OCI-LY7 (cell line): Measurements from ENCODE around the gene FOXF1. TPM values are rescaled to one million over a fixed set of nuclear protein-coding genes. Genes with fewer than 3 reads are reported as not detected.

Experiments
- BruUV-seq: library from RNA; stranded (reverse); fragments of 400-500 nt; replicated peaks from 2 replicates; lab custom pipeline; 2021; lab: Mats Ljungman, UMichigan
- CTCF ChIA-PET: fragments of 300-600 bp; sonication (Branson Sonifier 250); formaldehyde crosslinking; loops from one replicate; lab custom pipeline; 2022; ENCODE audit warnings: antibody characterized with exemption; ENCODE audit not compliant: unreplicated experiment; lab: Charles Lee
- POLR2A ChIA-PET: fragments of 300-600 bp; sonication (Branson Sonifier 250); formaldehyde crosslinking; loops from one replicate; lab custom pipeline; 2022; ENCODE audit warnings: antibody characterized with exemption; lab: Charles Lee
- DNase-seq: peaks from one replicate; pipeline ENCODE4 v3.0.0-alpha.2; 2015; ENCODE audit warnings: low spot score
- H2AFZ ChIP-seq: fragments of 200-600 bp; sonication (generic), shearing (Covaris generic); 2 replicates; pipeline ENCODE4 v1.6.1; 2014; ENCODE audit warnings: mild to moderate bottlenecking, antibody characterized with exemption, low read length, moderate library complexity
- H3K27ac ChIP-seq: fragments of 200-600 bp; sonication (generic); 2 replicates; pipeline ENCODE4 v1.5.1; 2014; ENCODE audit warnings: mixed run types, low read depth, mild to moderate bottlenecking, moderate library complexity, low read length, inconsistent platforms; ENCODE audit not compliant: poor library complexity, severe bottlenecking
- H3K36me3 ChIP-seq: fragments of 200-600 bp; sonication (generic); 2 replicates; pipeline ENCODE4 v1.6.1; 2014; ENCODE audit warnings: mild to moderate bottlenecking, antibody characterized with exemption, low read length, moderate library complexity, mixed read lengths; ENCODE audit not compliant: insufficient read depth
- H3K4me1 ChIP-seq: fragments of 200-600 bp; sonication (generic); 2 replicates; pipeline ENCODE4 v1.5.1; 2014; ENCODE audit warnings: mild to moderate bottlenecking, low read length; ENCODE audit not compliant: insufficient read depth, poor library complexity, severe bottlenecking
- H3K4me2 ChIP-seq: fragments of 200-600 bp; sonication (generic); 2 replicates; pipeline ENCODE4 v1.6.1; 2014; ENCODE audit warnings: mild to moderate bottlenecking, low read length
- H3K4me3 ChIP-seq: fragments of 200-600 bp; sonication (generic); 2 replicates; pipeline ENCODE4 v1.5.1; 2014; ENCODE audit warnings: mild to moderate bottlenecking, low read depth, low read length; ENCODE audit not compliant: poor library complexity, severe bottlenecking
- H3K79me2 ChIP-seq: fragments of 200-600 bp; sonication (generic); 2 replicates; pipeline ENCODE4 v1.6.1; 2016; ENCODE audit warnings: low read depth, mild to moderate bottlenecking, low read length, moderate library complexity, mixed read lengths; ENCODE audit not compliant: insufficient read depth
- H3K9me2 ChIP-seq: fragments of 200-600 bp; sonication (generic); 2 replicates; pipeline ENCODE4 v1.6.1; 2016; ENCODE audit warnings: mild to moderate bottlenecking, low read length, mixed read lengths; ENCODE audit not compliant: insufficient read depth
- H3K9me3 ChIP-seq: fragments of 200-600 bp; sonication (generic); 2 replicates; pipeline ENCODE4 v1.6.1; 2014; ENCODE audit warnings: mild to moderate bottlenecking, mixed run types, low read length, mixed read lengths
- H4K20me1 ChIP-seq: fragments of 200-600 bp; sonication (generic); 2 replicates; pipeline ENCODE4 v1.6.1; 2014; ENCODE audit warnings: mild to moderate bottlenecking, antibody characterized with exemption, low read length, moderate library complexity, mixed read lengths; ENCODE audit not compliant: insufficient read depth
- CTCF ChIP-seq: fragments of 200-600 bp; sonication (generic); conservative IDR thresholded peaks from 2 replicates; pipeline ENCODE4 v1.5.1; 2014; ENCODE audit warnings: mild to moderate bottlenecking, antibody characterized with exemption, low read length, moderate library complexity, mixed read lengths
- EZH2phosphoT487 ChIP-seq: fragments of 200-600 bp; sonication (generic); IDR thresholded peaks from 2 replicates; pipeline ENCODE4 v1.6.1; 2018; ENCODE audit warnings: low read depth, borderline replicate concordance, mild to moderate bottlenecking, mixed run types, antibody characterized with exemption, low read length, moderate library complexity, mixed read lengths
- intact Hi-C: fragments of 100-400 bp; cut with micrococcal nuclease; formaldehyde crosslinking; loops from one replicate; pipeline ENCODE4 v1.10.0; 2022; ENCODE audit not compliant: unreplicated experiment
- total RNA-seq, 2 experiments: library from RNA; depleted of rRNA in 1 of 2; stranded (reverse); fragments of >200 nt in 1 of 2; shearing (Covaris generic) in 1 of 2; gene quantifications; 2 replicates each; pipeline ENCODE4 v1.2.3, GENCODE V29; 2014 to 2022

FOXF1 gene
- total RNA-seq, 2 experiments from 2014 or later, result not detected

- no peak for TF ChIP-seq EZH2phosphoT487
- no peak for TF ChIP-seq CTCF
- no peaks in the 10 kb centered on the region for H3K36me3 ChIP-seq
- ChIA-PET POLR2A (interaction anchor here (1.0 kb wide), 1 partner anchor 28 kb away, joined by 3 read pairs; no protein-coding TSS in a partner anchor), CTCF (no interaction called here)
- no peaks in the 10 kb centered on the region for H3K79me2 ChIP-seq
- no peak overlapping the region for H2AFZ ChIP-seq
- intact Hi-C loops, result loop anchor here (10.0 kb wide), 1 partner anchor 701 kb away; no protein-coding TSS in a partner anchor
- no peak overlapping the region for H3K4me3 ChIP-seq
- DNase-seq, result no peak
- no peaks in the 10 kb centered on the region for H3K9me2 ChIP-seq
- no peaks in the 10 kb centered on the region for H3K9me3 ChIP-seq
- no peak overlapping the region for H3K4me2 ChIP-seq
- BruUV-seq, result no TSS peak
- no peak overlapping the region for H3K27ac ChIP-seq
- H3K4me1 ChIP-seq, result no peaks in the 10 kb centered on the region
- H4K20me1 ChIP-seq, result no peaks in the 10 kb centered on the region
These were observed 15.4 kb downstream of the FOXF1 start for GRCh38 chr16:86525696-86526095.

- Histone ChIP-seq H3K4me3 (no peak overlapping the region), H3K9me2 (no peaks in the 10 kb centered on the region), H3K27ac (no peak overlapping the region), H3K36me3 (no peaks in the 10 kb centered on the region), H3K79me2 (no peaks in the 10 kb centered on the region), H3K9me3 (no peaks in the 10 kb centered on the region), H4K20me1 (no peaks in the 10 kb centered on the region), H3K4me2 (no peak overlapping the region), H3K4me1 (no peaks in the 10 kb centered on the region), H2AFZ (no peak overlapping the region)
- POLR2A ChIA-PET, result no interaction called here
- intact Hi-C loops, result loop anchor here (10.0 kb wide), 1 partner anchor 703 kb away; no protein-coding TSS in a partner anchor
- TF ChIP-seq EZH2phosphoT487 (no peak), CTCF (no peak)
- DNase-seq, result no peak
- CTCF ChIA-PET, result interaction anchor here (0.7 kb wide), 1 partner anchor 726 kb away, joined by 5 read pairs; no protein-coding TSS in a partner anchor
- no TSS peak for BruUV-seq
These were observed 17.0 kb downstream of the FOXF1 start for GRCh38 chr16:86527366-86527765.

- no peaks in the 10 kb centered on the region for H3K9me2 ChIP-seq
- H3K9me3 ChIP-seq, result no peaks in the 10 kb centered on the region
- H3K4me2 ChIP-seq, result no peak overlapping the region
- no TSS peak for BruUV-seq
- DNase-seq, result no peak
- intact Hi-C loops, result loop anchor here (10.0 kb wide), 1 partner anchor 703 kb away; no protein-coding TSS in a partner anchor
- POLR2A ChIA-PET, result interaction anchor here (0.6 kb wide), 1 partner anchor 729 kb away, joined by 4 read pairs; no protein-coding TSS in a partner anchor
- H3K4me3 ChIP-seq, result no peak overlapping the region
- CTCF ChIA-PET, result interaction anchor here (0.7 kb wide), 1 partner anchor 725 kb away, joined by 5 read pairs; no protein-coding TSS in a partner anchor
- H3K79me2 ChIP-seq, result no peaks in the 10 kb centered on the region
- no peaks in the 10 kb centered on the region for H3K4me1 ChIP-seq
- H4K20me1 ChIP-seq, result no peaks in the 10 kb centered on the region
- H3K27ac ChIP-seq, result no peak overlapping the region
- no peaks in the 10 kb centered on the region for H3K36me3 ChIP-seq
- no peak overlapping the region for H2AFZ ChIP-seq
- no peak for TF ChIP-seq EZH2phosphoT487
- TF ChIP-seq CTCF, result no peak
These were observed 18.0 kb downstream of the FOXF1 start for GRCh38 chr16:86528061-86528929.
